GM23338 (cell line): ENCODE measurements around the gene ZNF565. TPM values are rescaled to one million over a fixed set of nuclear protein-coding genes. Genes with fewer than 3 reads are reported as not detected.

Experiments
- ATAC-seq: fragments of 200-7000 bp; cut with Tn5 transposase; 3 replicates; pipeline ENCODE4 v1.9.1; 2020
- DNase-seq: peaks from one replicate; pipeline ENCODE4 v3.0.0-alpha.2; 2015; ENCODE audit warnings: low spot score
- H2AFZ ChIP-seq: fragments of 200-600 bp; sonication (generic); 2 replicates; pipeline ENCODE4 v1.8.0; 2016; ENCODE audit warnings: antibody characterized with exemption, mild to moderate bottlenecking, moderate library complexity
- H3F3A ChIP-seq: fragments of 200-600 bp; sonication (generic); replicated peaks from 2 replicates; pipeline ENCODE4 v1.8.0; 2017; ENCODE audit warnings: antibody characterized with exemption, mixed run types, low read depth
- H3K27ac ChIP-seq: fragments of 200-600 bp; sonication (generic); 2 replicates; pipeline ENCODE4 v1.6.1; 2016; ENCODE audit warnings: low read depth
- H3K27me3 ChIP-seq: fragments of 200-600 bp; sonication (generic); 2 replicates; pipeline ENCODE4 v1.8.0; 2016; ENCODE audit warnings: mild to moderate bottlenecking, mixed run types, moderate library complexity; ENCODE audit not compliant: insufficient read depth
- H3K36me3 ChIP-seq: fragments of 200-600 bp; sonication (generic); 2 replicates; pipeline ENCODE4 v1.8.0; 2016; ENCODE audit warnings: mild to moderate bottlenecking; ENCODE audit not compliant: insufficient read depth
- H3K4me1 ChIP-seq: fragments of 200-600 bp; sonication (generic); 2 replicates; pipeline ENCODE4 v1.8.0; 2016; ENCODE audit warnings: mild to moderate bottlenecking, moderate library complexity; ENCODE audit not compliant: insufficient read depth
- H3K4me2 ChIP-seq: fragments of 200-600 bp; sonication (generic); 2 replicates; pipeline ENCODE4 v1.7.1; 2017; ENCODE audit warnings: mixed run types
- H3K4me3 ChIP-seq: fragments of 200-600 bp; sonication (generic); 2 replicates; pipeline ENCODE4 v1.6.1; 2016; ENCODE audit warnings: mixed run types
- H3K79me2 ChIP-seq: fragments of 200-600 bp; sonication (generic); replicated peaks from 2 replicates; pipeline ENCODE4 v1.8.0; 2017; ENCODE audit warnings: mild to moderate bottlenecking; ENCODE audit not compliant: insufficient read depth
- H3K9me2 ChIP-seq: fragments of 200-600 bp; sonication (generic); 2 replicates; pipeline ENCODE4 v1.8.0; 2017; ENCODE audit not compliant: insufficient read depth
- H4K20me1 ChIP-seq: fragments of 200-600 bp; sonication (generic); replicated peaks from 2 replicates; pipeline ENCODE4 v1.8.0; 2017; ENCODE audit warnings: mild to moderate bottlenecking; ENCODE audit not compliant: insufficient read depth
- H3K27ac Mint-ChIP-seq: 2 replicates; pipeline ENCODE4 v1.8.0; 2020; ENCODE audit warnings: inconsistent platforms, mild to moderate bottlenecking, moderate library complexity, mixed read lengths
- H3K27me3 Mint-ChIP-seq: 3 replicates; pipeline ENCODE4 v1.8.0; 2022; ENCODE audit warnings: low read depth, mild to moderate bottlenecking, moderate library complexity, mixed read lengths, inconsistent platforms; ENCODE audit not compliant: insufficient read depth, poor library complexity
- H3K36me3 Mint-ChIP-seq: 3 replicates; pipeline ENCODE4 v1.8.0; 2021; ENCODE audit warnings: low read depth, mild to moderate bottlenecking, inconsistent platforms, moderate library complexity, mixed read lengths
- H3K4me1 Mint-ChIP-seq: 3 replicates; pipeline ENCODE4 v1.8.0; 2020; ENCODE audit warnings: mild to moderate bottlenecking, inconsistent platforms, mixed read lengths
- H3K4me3 Mint-ChIP-seq: 3 replicates; pipeline ENCODE4 v1.8.0; 2021; ENCODE audit warnings: moderate library complexity, mild to moderate bottlenecking, inconsistent platforms, mixed read lengths
- H3K9me3 Mint-ChIP-seq: 3 replicates; pipeline ENCODE4 v1.8.0; 2020; ENCODE audit warnings: moderate library complexity, mild to moderate bottlenecking, inconsistent platforms, mixed read lengths
- CTCF ChIP-seq, 2 experiments: fragments of 200-600 bp in 1 of 2; sonication (generic) in 1 of 2; conservative IDR thresholded peaks; 2 replicates each; pipeline versions ENCODE4 v1.5.1 to v1.6.1; 2016 to 2017; ENCODE audit warnings: antibody characterized with exemption in 2 of 2, low read depth in 2 of 2, mild to moderate bottlenecking in 2 of 2, moderate library complexity in 1 of 2
- ETS1 ChIP-seq: IDR thresholded peaks from 2 replicates; pipeline ENCODE4 v1.6.1; 2016; ENCODE audit warnings: antibody characterized with exemption
- EZH2phosphoT487 ChIP-seq: fragments of 200-600 bp; sonication (generic); IDR thresholded peaks from one replicate; pipeline ENCODE4 v1.8.1; 2018; ENCODE audit warnings: antibody characterized with exemption; ENCODE audit not compliant: unreplicated experiment
- POLR2AphosphoS5 ChIP-seq: IDR thresholded peaks from 2 replicates; pipeline ENCODE4 v1.6.1; 2016; ENCODE audit warnings: antibody characterized with exemption, low read depth
- REST ChIP-seq: IDR thresholded peaks from one replicate; pipeline ENCODE4 v1.6.1; 2018; ENCODE audit warnings: antibody characterized with exemption; ENCODE audit not compliant: unreplicated experiment
- STAT1 ChIP-seq: IDR thresholded peaks from one replicate; pipeline ENCODE4 v1.6.1; 2016; ENCODE audit warnings: antibody characterized with exemption; ENCODE audit not compliant: unreplicated experiment
- ZNF114 ChIP-seq: fragments of 250-450 bp; sonication (Bioruptor Pico); IDR thresholded peaks from 2 replicates; pipeline ENCODE4 v1.5.0; 2020; ENCODE audit warnings: mild to moderate bottlenecking, moderate library complexity
- ZNF331 ChIP-seq: fragments of 250-450 bp; sonication (Bioruptor Pico); IDR thresholded peaks from 2 replicates; pipeline ENCODE4 v1.5.0; 2020; ENCODE audit warnings: low read depth, mild to moderate bottlenecking, moderate library complexity
- polyA plus RNA-seq: library from polyadenylated mRNA; unstranded; fragments of >200 nt; fragmentation: Nextera tagmentation; extraction: Ambion mirVana; gene quantifications from 2 replicates; pipeline ENCODE4 v1.2.1, GENCODE V29; 2016
- total RNA-seq: library from RNA; depleted of rRNA; stranded (reverse); fragments of >200 nt; shearing (Covaris generic); gene quantifications from 2 replicates; pipeline ENCODE4 v1.2.3, GENCODE V29; 2014

ZNF565 gene
- total and polyA plus RNA-seq, 2 experiments from 2014 or later: 2.4 to 3.2 TPM

GRCh38 chr19:36142046-36142445 is 72.4 kb downstream of the ZNF565 start:
- Histone ChIP-seq H3K9me2 (no peaks in the 10 kb centered on the region), H3K4me1 (no peaks in the 10 kb centered on the region; the same call in 1 of the 2 replicates), H3K4me3 (peak overlapping the region; percentile 100), H3K27ac (no peak overlapping the region), H3K79me2 (peaks cover 6% of the 10 kb centered on the region), H4K20me1 (peaks cover 8% of the 10 kb centered on the region; the same call in 1 of the 2 replicates), H3F3A (peaks cover 9% of the 10 kb centered on the region; the same call in 1 of the 2 replicates), H2AFZ (no peak overlapping the region), H3K36me3 (peaks cover 22% of the 10 kb centered on the region), H3K27me3 (no peaks in the 10 kb centered on the region), H3K4me2 (peak overlapping the region; percentile 62)
- H3K36me3 Mint-ChIP-seq: peaks cover 52% of the 10 kb centered on the region
- peak overlapping the region; percentile 100 for H3K4me3 Mint-ChIP-seq
- DNase-seq: no peak
- H3K27me3 Mint-ChIP-seq: peaks cover 8% of the 10 kb centered on the region
- peak overlapping the region; percentile 93; the same call in 1 of the 2 replicates for H3K27ac Mint-ChIP-seq
- H3K9me3 Mint-ChIP-seq: no peaks in the 10 kb centered on the region
- no peak for ATAC-seq
- H3K4me1 Mint-ChIP-seq: peaks cover 11% of the 10 kb centered on the region
- no peak for TF ChIP-seq STAT1
- no peak for TF ChIP-seq ZNF114
- TF ChIP-seq ETS1: no peak
- TF ChIP-seq ZNF331: no peak
- TF ChIP-seq EZH2phosphoT487: no peak
- no peak for TF ChIP-seq POLR2AphosphoS5
- TF ChIP-seq REST: no peak
- TF ChIP-seq CTCF (conservative IDR thresholded peaks at IDR 0.05; ENCODE audit: low read depth in 2 of 2): no peak
